HepG2 (cell line): ENCODE results near the gene LZTS2. TPM values are rescaled to one million over a fixed set of nuclear protein-coding genes. Genes with fewer than 3 reads are reported as not detected.

Experiments
- CENPX ChIP-seq: sonication (generic); formaldehyde crosslinking; IDR thresholded peaks from 2 replicates; pipeline ENCODE4 v1.9.0; 2021; ENCODE audit warnings: mild to moderate bottlenecking, missing genetic modification reagents, moderate library complexity
- HOXA5 ChIP-seq: sonication (generic); formaldehyde crosslinking; IDR thresholded peaks from 2 replicates; pipeline ENCODE4 v1.4.0; 2020; ENCODE audit warnings: missing genetic modification reagents
- ISL2 ChIP-seq: sonication (generic); formaldehyde crosslinking; IDR thresholded peaks from 2 replicates; pipeline ENCODE4 v1.5.0; 2020; ENCODE audit warnings: missing genetic modification reagents
- KDM2A ChIP-seq: sonication (generic); formaldehyde crosslinking; IDR thresholded peaks from 2 replicates; pipeline ENCODE4 v1.4.0; 2020; ENCODE audit warnings: low read depth, missing genetic modification reagents, borderline replicate concordance
- KLF13 ChIP-seq: sonication (generic); formaldehyde crosslinking; IDR thresholded peaks from 2 replicates; pipeline ENCODE4 v1.4.0; 2020; ENCODE audit warnings: mild to moderate bottlenecking, missing genetic modification reagents
- LRRFIP1 ChIP-seq: sonication (generic); formaldehyde crosslinking; conservative IDR thresholded peaks from 2 replicates; pipeline ENCODE4 v1.4.0; 2020; ENCODE audit warnings: missing genetic modification reagents
- NKX3-1 ChIP-seq: sonication (generic); formaldehyde crosslinking; IDR thresholded peaks from 2 replicates; pipeline ENCODE4 v1.5.0; 2020; ENCODE audit warnings: missing genetic modification reagents
- POLR2AphosphoS5 ChIP-seq: IDR thresholded peaks from 2 replicates; pipeline ENCODE4 v1.6.1; 2012; ENCODE audit warnings: low read depth, low read length
- PREB ChIP-seq: sonication (generic); formaldehyde crosslinking; IDR thresholded peaks from 2 replicates; pipeline ENCODE4 v1.4.0; 2020; ENCODE audit warnings: missing genetic modification reagents
- RAD51 ChIP-seq: fragments of 450-650 bp; IDR thresholded peaks from 2 replicates; pipeline ENCODE4 v1.6.1; 2016; ENCODE audit warnings: borderline replicate concordance
- RARA ChIP-seq: IDR thresholded peaks from 2 replicates; pipeline ENCODE4 v1.6.1; 2016; ENCODE audit warnings: missing genetic modification reagents, missing compliant biosample characterization
- REXO4 ChIP-seq: sonication (generic); formaldehyde crosslinking; IDR thresholded peaks from 2 replicates; pipeline ENCODE4 v1.8.0; 2022; ENCODE audit warnings: missing genetic modification reagents, mild to moderate bottlenecking, borderline replicate concordance
- RXRA ChIP-seq: sonication (generic); formaldehyde crosslinking; IDR thresholded peaks from 2 replicates; pipeline ENCODE4 v1.5.1; 2020; ENCODE audit warnings: missing genetic modification reagents
- SETDB1 ChIP-seq: sonication (generic); formaldehyde crosslinking; IDR thresholded peaks from 2 replicates; pipeline ENCODE4 v1.5.1; 2020; ENCODE audit warnings: missing genetic modification reagents, mild to moderate bottlenecking, borderline replicate concordance
- TEAD3 ChIP-seq: optimal IDR thresholded peaks from 2 replicates; pipeline ENCODE3; 2016; ENCODE audit warnings: borderline replicate concordance
- TRIM22 ChIP-seq: fragments of 450-650 bp; IDR thresholded peaks from 2 replicates; pipeline ENCODE4 v1.6.1; 2017
- ZNF143 ChIP-seq: sonication (generic); formaldehyde crosslinking; IDR thresholded peaks from 2 replicates; pipeline ENCODE4 v1.4.0; 2020; ENCODE audit warnings: missing genetic modification reagents
- ZNF281 ChIP-seq: sonication (generic); formaldehyde crosslinking; IDR thresholded peaks from 2 replicates; pipeline ENCODE4 v1.4.0; 2020; ENCODE audit warnings: missing genetic modification reagents, borderline replicate concordance
- ZNF644 ChIP-seq: IDR thresholded peaks from 2 replicates; pipeline ENCODE4 v1.6.1; 2016; ENCODE audit warnings: low read depth
- ZNF749 ChIP-seq: sonication (generic); formaldehyde crosslinking; IDR thresholded peaks from 2 replicates; pipeline ENCODE4 v1.8.0; 2022; ENCODE audit warnings: mild to moderate bottlenecking, missing genetic modification reagents, moderate library complexity, borderline replicate concordance
- ZNF816 ChIP-seq: sonication (generic); formaldehyde crosslinking; IDR thresholded peaks from 2 replicates; pipeline ENCODE4 v1.8.0; 2022; ENCODE audit warnings: missing genetic modification reagents, mild to moderate bottlenecking, borderline replicate concordance
- polyA plus RNA-seq, 8 experiments: library from polyadenylated mRNA; depleted of rRNA in 3 of 8; stranded (reverse) in 7 of 8; unstranded in 1 of 8; fragments of >200 nt; fragmentation: Illumina TruSeq in 4 of 8; extraction: Trizol in 4 of 8; gene quantifications; 2 replicates each; pipeline versions ENCODE4 v1.2.1 to v1.2.3, GENCODE V29; 2011 to 2016; ENCODE audit warnings: low read depth in 4 of 8, missing spikeins in 1 of 8, mixed read lengths in 1 of 8; ENCODE audit not compliant: insufficient read depth in 1 of 8
- total RNA-seq, 5 experiments: library from RNA; depleted of rRNA; stranded (reverse); fragments of >200 nt; fragmentation: Illumina TruSeq; extraction: Trizol; gene quantifications; 2 replicates each; pipeline ENCODE4 v1.2.3, GENCODE V29; 2016; ENCODE audit warnings: low read depth in 1 of 5

LZTS2 gene
- total and polyA plus RNA-seq, 2 of the 13 experiments (the other 11 are each of a cell fraction or from before 2014, with no cell fraction given) = 43.6 to 65.6 TPM

- TF ChIP-seq TRIM22 (no peak), KLF13 (CRISPR knock-in tag) (no peak), RARA (CRISPR knock-in tag) (peak; percentile 62; the same call in 1 of the 2 replicates), ZNF749 (no peak), REXO4 (CRISPR knock-in tag) (no peak), RXRA (CRISPR knock-in tag) (0 out of 2 replicates have a peak, but pooled peaks have one; percentile 28), ZNF281 (CRISPR knock-in tag) (peak; percentile 51; the same call in 1 of the 2 replicates), ZNF644 (CRISPR knock-in tag) (no peak), CENPX (CRISPR knock-in tag) (no peak), NKX3-1 (CRISPR knock-in tag) (no peak), LRRFIP1 (CRISPR knock-in tag) (no peak), RAD51 (no peak), SETDB1 (CRISPR knock-in tag) (no peak), HOXA5 (CRISPR knock-in tag) (no peak), KDM2A (CRISPR knock-in tag) (no peak), TEAD3 (CRISPR knock-in tag) (peak; percentile 58), ISL2 (no peak), ZNF143 (CRISPR knock-in tag) (no peak), PREB (CRISPR knock-in tag) (no peak), POLR2AphosphoS5 (no peak), ZNF816 (CRISPR knock-in tag) (no peak)
Observed at GRCh38 chr10:101029520-101030295, 30.1 kb downstream of the LZTS2 start (continued).
